WTC11 (cell line): ENCODE measurements around the gene SH2D5.

Experiments used
- ARID4B ChIP-seq: sonication (generic); formaldehyde crosslinking; IDR thresholded peaks from 2 replicates; pipeline ENCODE4 v1.8.0; 2023; ENCODE audit warnings: missing genetic modification reagents, mild to moderate bottlenecking, borderline replicate concordance
- E2F1 ChIP-seq: sonication (generic); formaldehyde crosslinking; IDR thresholded peaks from 2 replicates; pipeline ENCODE4 v1.8.0; 2022; ENCODE audit warnings: mild to moderate bottlenecking, missing genetic modification reagents
- ETV6 ChIP-seq: sonication (generic); formaldehyde crosslinking; IDR thresholded peaks from 2 replicates; pipeline ENCODE4 v1.8.1; 2022; ENCODE audit warnings: mild to moderate bottlenecking, missing genetic modification reagents
- GRHL2 ChIP-seq: fragments of 250-450 bp; sonication (Bioruptor Pico); IDR thresholded peaks from 2 replicates; pipeline ENCODE4 v1.8.0; 2022; ENCODE audit warnings: mild to moderate bottlenecking, moderate library complexity; ENCODE audit not compliant: insufficient replicate concordance, severe bottlenecking
- MAX ChIP-seq: sonication (generic); formaldehyde crosslinking; IDR thresholded peaks from 2 replicates; pipeline ENCODE4 v1.8.0; 2022; ENCODE audit warnings: mild to moderate bottlenecking, missing genetic modification reagents
- TP53 ChIP-seq: sonication (generic); formaldehyde crosslinking; IDR thresholded peaks from 2 replicates; pipeline ENCODE4 v1.8.1; 2023; ENCODE audit warnings: mild to moderate bottlenecking, missing genetic modification reagents
- TF ChIP-seq, protein P1 (sequence below): fragments of 200-600 bp; IDR thresholded peaks from 2 replicates; pipeline ENCODE4 v1.8.0; 2022; ENCODE audit warnings: antibody characterized with exemption
- TF ChIP-seq, protein P2 (sequence below): sonication (generic); formaldehyde crosslinking; IDR thresholded peaks from 2 replicates; pipeline ENCODE4 v1.8.1; 2023; ENCODE audit warnings: mild to moderate bottlenecking, missing genetic modification reagents, moderate library complexity

DNA sequence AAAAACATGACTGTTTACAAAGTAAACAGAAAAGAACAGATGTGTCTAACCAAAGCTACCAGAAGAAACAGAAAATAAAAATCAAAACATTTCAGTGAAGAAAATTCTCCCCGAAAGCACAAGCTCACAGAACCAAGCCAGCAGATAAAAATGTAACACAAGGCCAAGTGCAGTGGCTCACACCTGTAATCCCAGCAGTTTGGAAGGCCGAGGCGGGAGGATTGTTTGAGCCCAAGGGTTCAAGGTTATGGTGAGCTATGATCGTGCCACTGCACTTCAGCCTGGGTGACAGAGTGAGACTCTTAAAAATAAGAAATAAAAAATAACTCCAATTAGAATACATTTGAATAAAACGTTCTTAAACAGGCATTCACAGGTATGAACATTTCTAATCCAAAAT, 52.2 kb downstream of the SH2D5 start:
- TF ChIP-seq MAX (CRISPR knock-in tag) (no peak), E2F1 (CRISPR knock-in tag) (no peak), ARID4B (CRISPR knock-in tag) (no peak), ETV6 (CRISPR knock-in tag) (no peak), GRHL2 (CRISPR knock-in tag) (no peak), TP53 (CRISPR knock-in tag) (no peak)
- TF ChIP-seq, protein P1, sequence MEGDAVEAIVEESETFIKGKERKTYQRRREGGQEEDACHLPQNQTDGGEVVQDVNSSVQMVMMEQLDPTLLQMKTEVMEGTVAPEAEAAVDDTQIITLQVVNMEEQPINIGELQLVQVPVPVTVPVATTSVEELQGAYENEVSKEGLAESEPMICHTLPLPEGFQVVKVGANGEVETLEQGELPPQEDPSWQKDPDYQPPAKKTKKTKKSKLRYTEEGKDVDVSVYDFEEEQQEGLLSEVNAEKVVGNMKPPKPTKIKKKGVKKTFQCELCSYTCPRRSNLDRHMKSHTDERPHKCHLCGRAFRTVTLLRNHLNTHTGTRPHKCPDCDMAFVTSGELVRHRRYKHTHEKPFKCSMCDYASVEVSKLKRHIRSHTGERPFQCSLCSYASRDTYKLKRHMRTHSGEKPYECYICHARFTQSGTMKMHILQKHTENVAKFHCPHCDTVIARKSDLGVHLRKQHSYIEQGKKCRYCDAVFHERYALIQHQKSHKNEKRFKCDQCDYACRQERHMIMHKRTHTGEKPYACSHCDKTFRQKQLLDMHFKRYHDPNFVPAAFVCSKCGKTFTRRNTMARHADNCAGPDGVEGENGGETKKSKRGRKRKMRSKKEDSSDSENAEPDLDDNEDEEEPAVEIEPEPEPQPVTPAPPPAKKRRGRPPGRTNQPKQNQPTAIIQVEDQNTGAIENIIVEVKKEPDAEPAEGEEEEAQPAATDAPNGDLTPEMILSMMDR, result no peak
- TF ChIP-seq, protein P2, sequence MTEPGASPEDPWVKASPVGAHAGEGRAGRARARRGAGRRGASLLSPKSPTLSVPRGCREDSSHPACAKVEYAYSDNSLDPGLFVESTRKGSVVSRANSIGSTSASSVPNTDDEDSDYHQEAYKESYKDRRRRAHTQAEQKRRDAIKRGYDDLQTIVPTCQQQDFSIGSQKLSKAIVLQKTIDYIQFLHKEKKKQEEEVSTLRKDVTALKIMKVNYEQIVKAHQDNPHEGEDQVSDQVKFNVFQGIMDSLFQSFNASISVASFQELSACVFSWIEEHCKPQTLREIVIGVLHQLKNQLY (CRISPR knock-in tag), result no peak
